Measurements from ENCODE around the gene UVRAG. TPM values are rescaled to one million over a fixed set of nuclear protein-coding genes. Genes with fewer than 3 reads are reported as not detected.

Gene UVRAG
- total RNA-seq, 1 donor from 2014 or later = 24.3 TPM

DNA sequence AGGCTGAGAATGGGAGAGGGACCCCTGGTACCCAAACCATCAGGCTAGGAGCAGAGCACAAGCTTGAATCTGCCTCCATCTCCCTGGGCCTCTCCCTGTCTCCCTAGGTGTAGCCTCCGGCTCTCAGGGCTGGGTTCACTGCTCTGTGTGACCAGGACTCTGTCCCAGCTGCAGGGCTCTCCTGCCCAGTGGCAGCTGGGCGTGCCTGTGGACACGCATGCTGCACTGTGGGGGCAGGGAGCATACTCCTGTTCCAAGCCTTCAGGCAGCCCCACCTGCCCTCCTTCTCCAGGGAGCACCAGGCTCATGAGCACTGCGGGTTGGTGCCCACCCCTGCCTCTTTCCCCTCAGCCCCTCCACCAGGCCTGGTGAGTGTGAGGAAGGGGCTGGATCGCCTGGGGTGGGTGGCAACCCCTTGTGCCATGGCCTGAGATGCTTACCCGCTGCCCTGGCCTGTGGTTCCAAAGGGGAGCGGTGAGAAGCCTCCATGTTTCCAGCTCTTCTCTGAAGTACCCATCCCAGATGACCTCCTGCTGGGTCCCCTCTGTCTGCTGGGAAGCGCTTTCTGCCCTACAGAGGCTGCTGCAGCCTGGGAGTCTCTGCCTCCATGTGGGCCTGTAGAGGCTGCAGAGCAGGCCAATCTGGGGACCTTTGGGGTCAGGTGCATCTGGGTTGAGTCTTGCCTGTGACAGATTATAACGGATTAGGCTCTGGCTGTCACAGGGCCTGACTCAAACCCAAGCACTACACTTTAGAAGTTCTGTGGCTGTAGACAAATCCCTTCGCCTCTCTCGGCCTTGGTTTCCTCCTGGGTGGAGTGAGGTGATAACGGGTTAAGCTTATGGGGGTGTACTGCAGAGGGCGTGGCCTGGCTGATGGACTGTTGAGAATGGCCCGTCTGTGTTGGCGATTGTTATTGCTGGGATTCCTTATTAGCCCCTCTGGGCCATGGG, 347.6 kb downstream of the UVRAG start:
- no peak for DNase-seq (ENCODE audit: low spot score)

DNA sequence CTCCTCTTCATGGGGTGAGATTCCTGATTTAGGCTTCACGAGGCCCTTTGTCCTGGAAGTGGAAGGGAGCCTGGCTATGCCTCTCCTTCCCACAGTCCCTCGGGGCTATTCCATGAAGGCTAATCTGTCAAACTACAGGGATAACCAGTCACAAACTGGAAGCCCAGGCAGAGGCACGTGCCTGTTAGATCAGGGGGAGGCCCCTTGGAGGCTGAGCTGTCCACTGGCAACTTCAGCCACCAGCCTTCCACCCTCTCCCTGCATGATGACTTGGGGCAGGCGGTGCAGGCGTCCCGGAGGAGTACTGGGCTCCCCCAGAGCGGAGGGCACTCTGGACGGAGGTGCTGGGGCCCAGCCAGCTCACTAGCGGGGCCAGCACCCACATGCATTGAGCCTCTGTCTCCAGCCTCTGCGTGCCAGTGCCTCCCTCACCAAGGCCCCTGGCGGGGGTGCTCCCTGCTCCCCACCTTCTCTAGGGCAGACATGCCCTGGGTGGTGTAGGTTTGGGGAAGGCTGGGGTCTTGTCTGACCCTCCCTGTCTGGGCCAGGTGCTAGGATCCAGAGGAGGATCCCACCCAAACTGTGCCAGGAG, 348.4 kb downstream of the UVRAG start:
- no peak for DNase-seq (ENCODE audit: low spot score)

DNA sequence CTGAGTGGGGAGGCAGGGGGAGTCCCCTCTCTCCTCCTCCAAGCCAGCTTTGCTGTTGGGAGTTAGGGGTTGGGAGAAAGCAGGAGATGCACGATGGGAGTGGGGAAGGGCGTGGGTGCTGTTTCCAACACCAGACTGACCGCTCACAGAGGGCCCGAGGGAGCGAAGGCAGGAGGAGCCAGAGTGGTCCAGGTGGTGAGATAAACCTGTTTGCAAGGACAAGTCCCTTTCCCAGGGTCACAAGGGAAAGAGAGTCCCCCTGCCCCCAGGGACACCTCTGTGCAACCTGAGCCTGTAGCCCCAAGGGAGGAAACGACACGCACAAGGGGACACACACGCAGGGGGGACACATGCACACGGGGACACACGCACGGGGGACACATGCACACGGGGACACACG, 349.1 kb downstream of the UVRAG start:
- no peak for DNase-seq (ENCODE audit: low spot score)

DNA sequence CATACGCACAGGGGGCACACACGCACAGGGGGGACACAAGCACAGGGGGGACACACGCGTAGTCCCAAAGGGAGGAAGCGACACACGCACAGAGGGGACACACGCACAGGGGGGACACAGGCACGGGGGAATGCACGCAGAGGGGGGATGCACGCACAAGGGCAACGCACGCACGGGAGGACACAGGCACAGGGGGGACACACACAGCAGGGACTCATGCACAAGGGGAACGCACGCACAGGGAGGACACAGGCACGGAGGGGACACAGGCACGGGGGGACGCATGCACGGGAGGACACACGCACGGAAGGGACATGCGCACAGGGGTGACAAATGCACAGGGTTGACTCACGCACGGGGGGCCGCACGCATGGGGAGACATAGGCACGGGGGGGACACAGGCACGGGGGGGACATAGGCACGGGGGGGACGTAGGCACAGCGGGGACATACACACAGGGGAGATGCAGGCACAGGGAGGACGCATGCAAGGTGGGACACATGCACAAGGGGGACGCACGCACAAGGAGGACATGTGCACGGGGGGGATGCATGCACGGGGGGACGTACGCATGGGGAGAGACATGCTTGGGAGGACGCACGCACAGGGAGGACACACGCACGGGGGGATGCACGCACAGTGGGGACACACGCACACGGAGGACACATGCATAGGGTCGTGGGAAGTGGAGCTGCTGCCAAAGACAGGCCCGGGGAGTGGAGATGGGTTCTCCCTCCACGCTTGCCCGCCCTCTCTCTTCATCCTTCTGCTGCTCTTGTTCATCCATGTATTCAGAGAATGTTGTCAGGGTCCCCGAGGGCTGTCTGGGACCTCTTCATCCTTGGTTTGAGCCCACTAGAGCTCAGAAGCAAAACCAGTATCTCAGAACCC, 350.1 kb downstream of the UVRAG start:
- no peak for DNase-seq (ENCODE audit: low spot score)

DNA sequence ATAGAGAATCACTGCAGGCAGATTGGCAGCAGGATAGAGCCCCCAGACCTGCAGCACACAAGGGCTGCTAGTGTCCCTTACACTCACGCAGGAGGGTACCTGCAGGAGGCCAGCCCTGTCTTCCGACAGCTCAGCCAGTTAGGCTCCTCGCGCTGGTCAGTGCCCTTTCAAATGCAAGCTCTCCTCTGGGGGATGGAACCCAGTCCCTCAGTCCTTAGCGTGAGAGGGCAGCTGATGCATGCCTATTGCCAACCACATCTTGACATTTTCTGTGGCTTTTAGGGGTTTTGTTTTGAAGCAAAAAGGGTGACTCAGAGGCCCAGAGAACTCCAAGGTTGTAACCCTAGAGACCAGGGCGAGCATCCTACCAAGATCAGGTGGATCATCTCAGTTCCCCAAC, 351.3 kb downstream of the UVRAG start:
- DNase-seq (ENCODE audit: low spot score) = no peak

DNA sequence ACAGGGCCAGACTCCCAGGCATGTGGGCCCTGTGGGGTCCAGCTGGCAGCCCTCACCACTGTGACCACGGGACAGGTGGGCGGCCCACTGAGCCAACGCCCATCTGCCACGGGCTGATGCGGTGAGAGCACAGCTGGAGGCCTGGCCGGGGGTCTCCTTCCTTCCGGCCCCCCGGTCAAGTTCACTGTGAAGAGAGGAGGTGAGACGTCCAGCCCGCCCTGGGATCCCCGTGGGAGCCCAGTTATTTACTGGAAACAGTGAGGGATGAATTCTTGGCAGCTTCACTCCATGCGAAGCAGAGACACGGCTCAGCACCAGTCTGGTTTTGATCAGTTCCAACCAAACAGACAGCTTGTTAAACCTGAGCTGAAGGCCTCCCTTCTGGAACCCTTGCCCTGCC, 352.6 kb downstream of the UVRAG start:
- no peak for DNase-seq (ENCODE audit: low spot score)

DNA sequence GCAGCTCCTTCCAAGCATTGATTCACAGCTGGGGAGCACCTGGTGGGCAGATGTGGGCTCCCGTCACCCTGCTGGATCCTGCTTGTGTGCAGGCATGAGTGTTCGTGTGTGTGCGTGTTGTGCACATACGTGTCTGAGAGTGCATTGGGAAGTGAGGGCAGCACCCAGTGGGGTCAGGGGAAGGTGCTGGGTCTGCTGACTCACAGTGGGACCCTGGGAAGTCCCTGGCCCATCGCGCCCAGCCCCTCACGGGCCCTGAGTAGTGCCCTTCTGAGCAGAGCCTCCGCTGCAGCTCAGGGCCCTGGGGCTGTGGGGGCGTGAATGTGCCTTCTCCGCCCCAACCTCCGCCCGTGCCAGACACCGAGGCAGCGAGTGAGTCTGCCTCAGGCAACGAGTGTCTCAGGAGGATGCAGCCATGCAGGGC, 354.5 kb downstream of the UVRAG start:
- no peak for DNase-seq (ENCODE audit: low spot score)

DNA sequence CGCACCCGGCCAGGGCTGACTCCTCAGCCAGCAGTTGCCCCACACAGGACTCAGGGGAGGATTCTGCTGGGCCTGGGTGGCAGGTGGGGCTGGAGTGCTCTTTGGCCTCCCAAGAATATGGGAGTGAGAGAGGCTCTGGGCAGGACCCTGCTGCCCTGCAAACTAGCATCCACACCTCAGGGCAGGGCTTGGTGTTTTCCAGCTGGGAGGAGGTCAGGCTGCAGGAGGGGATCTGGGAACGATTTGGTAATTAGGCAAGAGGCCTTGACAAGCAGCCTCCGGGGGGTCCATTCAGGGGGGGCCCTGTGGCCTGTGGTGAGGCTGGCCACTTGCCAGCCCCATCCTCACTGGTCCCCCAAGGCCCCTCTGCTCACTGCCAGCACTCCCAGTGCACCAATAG, 355.5 kb downstream of the UVRAG start:
- DNase-seq (ENCODE audit: low spot score) = no peak

DNA sequence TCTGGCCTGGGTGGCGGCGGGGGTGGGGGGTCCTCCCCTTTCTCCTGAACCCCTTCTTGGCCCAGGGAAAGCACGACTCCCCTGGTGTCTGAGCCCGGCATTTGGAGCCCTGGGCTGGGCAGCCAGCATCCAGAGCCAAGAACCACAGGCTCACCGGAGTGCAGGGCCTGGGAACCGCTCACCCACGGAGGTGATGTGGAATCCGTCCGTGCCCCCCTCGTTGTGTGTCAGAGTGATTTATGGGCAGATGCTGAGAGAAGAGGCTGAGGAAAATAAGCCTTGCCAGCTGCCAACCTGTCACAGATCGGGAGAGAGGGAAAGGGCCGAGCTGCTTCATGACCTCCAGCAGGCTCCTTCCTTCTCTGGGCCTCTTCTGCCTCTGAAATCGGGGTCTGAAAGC, 357.6 kb downstream of the UVRAG start:
- DNase-seq (ENCODE audit: low spot score) = no peak

DNA sequence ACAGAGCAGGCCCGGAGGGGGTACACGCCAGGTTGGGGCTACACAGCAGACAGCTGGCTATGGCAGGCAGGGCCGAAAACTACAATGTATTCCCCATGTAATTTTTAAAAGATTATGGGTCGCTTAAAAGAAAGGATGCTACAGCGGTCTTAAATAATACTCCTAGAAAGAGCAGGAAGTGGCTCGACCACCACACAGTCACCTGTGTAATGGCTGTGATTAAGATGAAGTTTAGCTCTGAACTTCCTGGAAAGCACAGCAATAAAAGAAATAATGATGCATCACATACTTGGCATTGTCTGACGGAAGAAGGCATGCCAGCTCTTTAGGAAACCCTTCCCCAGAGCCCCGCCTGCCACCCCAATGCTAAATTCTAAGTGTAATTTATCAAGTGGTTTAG, 358.7 kb downstream of the UVRAG start:
- DNase-seq (ENCODE audit: low spot score) = no peak

DNA sequence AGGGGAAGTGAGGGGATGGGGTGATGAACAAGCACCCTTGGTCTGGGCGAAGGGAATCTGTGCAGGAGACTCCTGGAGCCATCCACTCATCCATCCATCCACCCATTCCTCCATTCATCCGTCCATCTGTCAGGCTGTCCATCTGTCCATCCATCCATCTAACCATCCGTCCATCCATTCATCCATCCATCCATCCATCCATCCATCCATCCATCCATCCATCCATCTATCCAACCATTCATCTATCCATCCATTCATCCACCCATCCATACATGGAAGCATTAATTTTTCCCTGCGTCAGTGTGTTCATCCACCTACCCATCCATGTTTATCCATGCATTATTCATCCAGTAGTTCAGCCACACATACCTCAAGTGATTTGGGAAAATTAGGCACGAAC, 359.3 kb downstream of the UVRAG start:
- no peak for DNase-seq (ENCODE audit: low spot score)

DNA sequence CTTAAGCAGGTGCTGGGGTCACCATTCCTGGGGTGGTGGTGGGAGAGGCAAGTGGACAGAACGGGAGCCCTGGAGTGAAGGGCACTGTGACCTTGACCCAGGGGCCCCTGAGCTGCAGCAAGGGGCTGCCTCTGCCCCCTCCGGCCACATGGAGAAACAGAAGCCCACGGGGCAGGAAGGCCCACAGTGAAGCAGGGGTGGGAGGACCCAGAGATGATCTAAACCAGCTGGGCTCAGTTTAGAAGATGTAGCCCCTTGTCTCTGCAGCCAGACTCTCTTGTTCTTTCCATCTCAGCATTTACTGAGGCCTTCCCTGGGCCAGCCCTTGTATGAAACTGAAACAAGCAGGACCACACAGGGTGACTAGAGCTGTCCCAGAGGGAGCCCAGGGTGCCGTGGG, 360.8 kb downstream of the UVRAG start:
- DNase-seq (ENCODE audit: low spot score) = no peak

DNA sequence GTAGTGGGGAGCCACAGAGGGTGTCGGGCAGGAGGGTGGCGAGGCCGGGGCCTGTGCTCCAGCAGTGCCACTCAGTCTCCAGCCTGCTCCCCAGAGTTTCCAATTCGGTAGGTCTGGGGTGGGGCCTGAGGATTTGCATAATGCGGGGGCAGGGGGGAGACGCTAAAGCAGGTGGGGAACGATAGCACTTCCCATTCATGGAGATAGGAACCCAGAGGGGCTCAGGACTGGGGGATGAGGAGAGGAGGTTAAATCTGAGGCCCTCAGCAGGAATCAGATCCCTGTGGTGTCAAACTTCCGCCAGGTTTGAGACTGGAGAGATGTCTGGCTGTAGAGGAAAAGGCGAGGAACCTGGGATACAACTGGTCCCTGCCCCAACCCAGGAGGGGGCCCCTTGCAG, 361.5 kb downstream of the UVRAG start:
- no peak for DNase-seq (ENCODE audit: low spot score)

DNA sequence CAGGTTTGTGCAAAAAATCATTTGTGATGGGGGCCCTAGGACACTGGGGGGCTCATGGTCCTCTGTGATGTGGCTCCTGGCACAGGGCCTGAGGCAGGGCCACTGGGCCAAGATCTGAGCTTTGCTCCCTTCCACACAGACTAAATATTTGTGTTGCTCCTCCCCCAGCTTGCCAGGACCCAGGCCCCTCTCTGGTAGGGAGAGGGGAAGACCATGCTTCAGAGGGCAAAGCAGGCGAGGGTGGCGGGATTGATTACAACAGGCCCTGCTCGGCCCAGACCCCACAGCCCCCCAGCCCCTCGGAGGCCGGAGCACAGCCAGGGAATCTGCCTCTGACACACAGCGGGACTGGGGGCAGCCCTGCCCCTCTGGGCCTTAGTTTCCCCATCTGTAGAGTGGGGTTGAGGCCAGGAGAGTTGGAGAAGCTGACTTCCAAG, 362.3 kb downstream of the UVRAG start:
- DNase-seq (ENCODE audit: low spot score) = no peak

DNA sequence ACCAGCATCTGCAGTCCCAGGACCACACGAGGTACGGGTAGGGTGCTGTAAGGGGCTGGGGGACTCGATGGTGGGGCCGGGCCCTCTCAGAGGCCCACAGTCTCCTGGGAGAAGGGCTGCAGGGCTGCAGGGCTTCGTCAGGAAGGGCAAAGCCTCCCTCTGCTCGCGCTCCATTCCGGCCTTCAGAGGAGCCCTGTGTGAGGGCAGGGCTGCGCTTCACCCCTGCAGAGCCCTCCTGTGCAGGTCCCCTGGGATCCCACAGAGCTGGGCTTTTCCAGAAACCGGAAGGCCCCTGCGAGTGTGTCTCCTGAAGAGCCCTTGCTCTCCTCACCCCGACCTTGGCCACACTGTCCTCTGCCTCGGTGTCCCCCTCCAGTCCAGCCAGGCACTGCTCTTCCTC, 364.1 kb downstream of the UVRAG start:
- no peak for DNase-seq (ENCODE audit: low spot score)

DNA sequence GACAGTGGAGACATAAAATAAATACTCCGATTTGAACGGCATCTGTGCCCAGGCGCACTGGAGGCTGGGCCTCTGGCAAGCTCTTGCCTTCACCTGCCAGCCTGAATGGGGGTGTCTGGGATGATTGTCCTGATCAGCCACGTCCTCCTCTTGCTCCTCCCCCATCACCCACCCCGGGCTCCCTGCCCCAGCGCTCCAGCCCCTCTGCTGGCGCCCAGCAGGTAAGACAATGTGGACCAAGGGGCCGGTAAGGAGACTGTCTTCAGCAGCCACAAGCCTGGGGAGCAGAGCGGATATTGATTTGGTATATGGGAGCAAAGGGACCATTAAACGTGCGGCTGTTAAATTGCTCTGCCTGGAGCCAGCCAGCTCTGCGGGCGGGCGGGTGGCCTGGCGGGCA, 366.4 kb downstream of the UVRAG start:
- no peak for DNase-seq (ENCODE audit: low spot score)

DNA sequence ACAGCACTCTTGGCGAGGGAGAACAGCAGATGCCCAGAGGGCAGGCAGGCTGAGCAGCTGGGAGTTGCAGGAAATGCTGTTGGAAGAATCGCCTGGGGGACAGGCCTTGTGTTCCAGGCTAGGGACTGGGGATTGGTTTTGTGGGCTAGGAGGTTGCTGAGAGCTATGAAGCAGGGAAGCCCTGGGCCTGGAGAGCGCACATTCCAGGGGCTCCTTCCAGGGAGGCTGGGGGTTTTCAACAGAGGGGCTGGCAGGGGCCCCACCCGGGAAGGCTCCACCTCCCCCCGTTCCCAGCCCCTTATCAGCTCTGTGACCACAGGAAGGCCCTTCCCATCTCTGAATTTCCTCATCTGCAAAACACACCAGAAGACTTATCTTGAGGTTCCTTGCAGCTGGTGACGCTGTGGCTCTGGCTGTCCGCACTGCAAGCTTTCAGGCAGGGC, 369.6 kb downstream of the UVRAG start:
- no peak for DNase-seq (ENCODE audit: low spot score)

DNA sequence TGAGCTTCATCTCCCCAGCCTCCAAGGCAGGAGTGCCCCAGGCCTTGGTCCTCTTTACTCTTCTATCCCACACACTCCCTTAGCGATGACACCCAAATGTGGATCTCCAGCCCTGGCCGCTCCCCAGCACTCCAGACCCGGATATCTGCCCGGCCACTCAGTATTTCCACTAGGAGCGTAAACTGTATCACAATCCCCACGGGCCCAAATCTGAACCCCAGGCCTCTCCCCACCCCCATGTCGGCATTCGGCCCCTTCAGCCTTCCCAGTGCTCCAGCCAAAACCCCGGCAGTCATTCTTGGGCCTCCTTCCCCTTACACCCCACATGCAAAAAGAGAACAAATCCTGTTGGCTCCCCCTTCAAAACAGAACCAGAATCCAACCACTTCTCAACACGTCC, 370.5 kb downstream of the UVRAG start:
- no peak for DNase-seq (ENCODE audit: low spot score)

DNA sequence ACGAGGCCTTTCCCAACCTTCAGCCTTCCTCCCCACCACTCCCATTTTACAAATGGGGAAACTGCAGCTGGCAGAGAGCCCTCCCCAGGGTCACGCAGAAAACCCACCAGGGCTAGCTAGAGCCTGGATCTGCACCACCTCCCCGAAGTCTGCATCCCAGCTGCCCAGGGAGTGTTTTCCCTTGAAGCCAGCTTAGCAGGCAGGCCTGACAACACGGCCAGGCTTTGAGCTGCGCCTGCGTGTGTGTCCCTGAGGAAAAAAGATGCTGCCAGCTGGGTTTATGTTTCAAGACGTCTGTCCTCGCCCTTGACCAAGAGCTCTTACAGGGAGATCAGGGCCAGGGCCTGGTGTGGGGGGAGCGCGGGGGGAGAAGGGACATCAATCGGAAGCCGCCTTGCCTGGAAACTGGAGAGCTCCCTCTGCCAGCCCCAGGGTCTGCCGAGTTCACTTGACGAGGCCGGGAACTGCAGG, 371.0 kb downstream of the UVRAG start:
- no peak for DNase-seq (ENCODE audit: low spot score)

DNA sequence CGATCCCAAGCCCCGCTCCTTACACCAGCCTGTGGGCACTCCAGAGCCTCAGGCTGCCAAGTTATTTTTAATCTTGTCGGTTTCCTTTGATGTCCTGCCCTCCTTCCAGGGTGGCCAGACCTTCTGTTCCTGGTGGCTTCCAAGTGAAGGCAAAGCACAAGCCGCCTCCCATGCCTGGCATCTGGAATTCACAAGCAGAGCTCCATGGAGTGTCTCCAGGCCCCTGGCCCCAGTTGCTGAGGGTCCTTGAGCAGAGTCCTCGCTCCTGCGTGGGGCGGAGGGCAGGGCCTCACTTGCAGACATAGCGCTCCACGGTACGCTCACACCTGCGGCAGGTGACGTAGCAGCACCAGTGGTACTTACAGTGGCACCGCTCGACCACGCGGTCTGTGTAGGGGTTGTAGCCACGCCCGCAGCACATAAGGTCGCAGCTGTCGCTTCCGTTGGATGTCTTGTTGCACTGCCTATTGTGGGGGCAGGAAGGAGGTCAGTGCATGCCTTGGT, 371.8 kb downstream of the UVRAG start:
- no peak for DNase-seq (ENCODE audit: low spot score)

DNA sequence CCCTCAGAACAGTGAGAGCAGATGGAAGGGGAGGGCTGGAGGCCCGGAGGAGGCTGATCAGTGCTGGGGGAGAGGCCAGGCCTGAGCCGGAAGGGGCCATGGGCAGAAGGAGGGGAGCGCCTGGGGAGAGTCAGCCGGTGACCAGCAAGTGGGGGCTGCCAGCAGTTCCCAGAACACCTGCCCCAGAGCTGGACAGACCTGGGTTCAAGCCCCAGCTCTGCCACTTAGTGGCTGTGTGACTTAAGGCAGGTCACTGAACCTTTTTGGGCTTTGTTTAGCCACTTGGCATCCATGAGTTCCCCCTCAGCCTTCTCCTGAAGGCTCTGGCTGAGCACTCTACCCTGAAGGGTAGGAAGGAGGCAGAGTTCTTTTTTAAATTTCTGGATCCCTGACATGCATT, 373.9 kb downstream of the UVRAG start:
- no peak for DNase-seq (ENCODE audit: low spot score)

DNA sequence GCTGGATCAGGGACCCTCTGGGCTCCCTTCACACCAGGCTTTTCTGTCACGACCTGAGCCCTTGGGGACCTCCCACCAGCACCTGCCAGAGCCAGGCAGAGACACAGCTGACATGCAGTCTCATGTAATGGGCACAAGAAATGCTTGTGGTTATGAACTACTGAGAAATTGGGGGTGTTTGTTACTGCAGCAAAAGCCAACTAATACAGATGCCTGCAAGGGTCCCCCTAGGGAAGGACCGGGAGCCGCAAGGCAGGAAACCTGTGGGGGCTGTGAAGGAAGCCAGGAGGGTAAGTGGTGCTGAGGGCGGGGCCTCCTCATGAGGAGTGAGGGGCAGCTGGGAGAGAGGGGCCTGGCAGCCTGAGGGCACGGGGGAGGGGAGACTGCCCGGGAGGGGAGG, 374.7 kb downstream of the UVRAG start:
- no peak for DNase-seq (ENCODE audit: low spot score)
